Measurements from ENCODE around the gene E2F8. TPM values are rescaled to one million over a fixed set of nuclear protein-coding genes. Genes with fewer than 3 reads are reported as not detected.

E2F8 gene
- polyA plus RNA-seq, 1 donor from 2014 or later = 0.07 TPM

- H4K20me1 ChIP-seq (ENCODE audit: insufficient read depth) = no peaks in the 10 kb centered on the region
- no peaks in the 10 kb centered on the region for H3K9me3 ChIP-seq (ENCODE audit: low read length)
- TF ChIP-seq MXI1 (conservative IDR thresholded peaks at IDR 0.05; ENCODE audit: poor library complexity, severe bottlenecking) (no peak), TAF1 (IDR thresholded peaks at IDR 0.05; ENCODE audit: low read depth) (no peak), SMC3 (conservative IDR thresholded peaks at IDR 0.05; ENCODE audit: poor library complexity) (no peak), EP300 (conservative IDR thresholded peaks at IDR 0.05; ENCODE audit: poor library complexity, severe bottlenecking) (no peak), EZH2 (IDR thresholded peaks at IDR 0.05; ENCODE audit: borderline replicate concordance, insufficient read depth, low read length, poor library complexity, severe bottlenecking) (no peak), POLR2AphosphoS5 (IDR thresholded peaks at IDR 0.05) (no peak), RAD21 (conservative IDR thresholded peaks at IDR 0.05) (no peak)
- TF ChIP-seq, protein P1, sequence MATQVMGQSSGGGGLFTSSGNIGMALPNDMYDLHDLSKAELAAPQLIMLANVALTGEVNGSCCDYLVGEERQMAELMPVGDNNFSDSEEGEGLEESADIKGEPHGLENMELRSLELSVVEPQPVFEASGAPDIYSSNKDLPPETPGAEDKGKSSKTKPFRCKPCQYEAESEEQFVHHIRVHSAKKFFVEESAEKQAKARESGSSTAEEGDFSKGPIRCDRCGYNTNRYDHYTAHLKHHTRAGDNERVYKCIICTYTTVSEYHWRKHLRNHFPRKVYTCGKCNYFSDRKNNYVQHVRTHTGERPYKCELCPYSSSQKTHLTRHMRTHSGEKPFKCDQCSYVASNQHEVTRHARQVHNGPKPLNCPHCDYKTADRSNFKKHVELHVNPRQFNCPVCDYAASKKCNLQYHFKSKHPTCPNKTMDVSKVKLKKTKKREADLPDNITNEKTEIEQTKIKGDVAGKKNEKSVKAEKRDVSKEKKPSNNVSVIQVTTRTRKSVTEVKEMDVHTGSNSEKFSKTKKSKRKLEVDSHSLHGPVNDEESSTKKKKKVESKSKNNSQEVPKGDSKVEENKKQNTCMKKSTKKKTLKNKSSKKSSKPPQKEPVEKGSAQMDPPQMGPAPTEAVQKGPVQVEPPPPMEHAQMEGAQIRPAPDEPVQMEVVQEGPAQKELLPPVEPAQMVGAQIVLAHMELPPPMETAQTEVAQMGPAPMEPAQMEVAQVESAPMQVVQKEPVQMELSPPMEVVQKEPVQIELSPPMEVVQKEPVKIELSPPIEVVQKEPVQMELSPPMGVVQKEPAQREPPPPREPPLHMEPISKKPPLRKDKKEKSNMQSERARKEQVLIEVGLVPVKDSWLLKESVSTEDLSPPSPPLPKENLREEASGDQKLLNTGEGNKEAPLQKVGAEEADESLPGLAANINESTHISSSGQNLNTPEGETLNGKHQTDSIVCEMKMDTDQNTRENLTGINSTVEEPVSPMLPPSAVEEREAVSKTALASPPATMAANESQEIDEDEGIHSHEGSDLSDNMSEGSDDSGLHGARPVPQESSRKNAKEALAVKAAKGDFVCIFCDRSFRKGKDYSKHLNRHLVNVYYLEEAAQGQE (IDR thresholded peaks at IDR 0.05; ENCODE audit: borderline replicate concordance) = no peak
- TF ChIP-seq, protein P2, sequence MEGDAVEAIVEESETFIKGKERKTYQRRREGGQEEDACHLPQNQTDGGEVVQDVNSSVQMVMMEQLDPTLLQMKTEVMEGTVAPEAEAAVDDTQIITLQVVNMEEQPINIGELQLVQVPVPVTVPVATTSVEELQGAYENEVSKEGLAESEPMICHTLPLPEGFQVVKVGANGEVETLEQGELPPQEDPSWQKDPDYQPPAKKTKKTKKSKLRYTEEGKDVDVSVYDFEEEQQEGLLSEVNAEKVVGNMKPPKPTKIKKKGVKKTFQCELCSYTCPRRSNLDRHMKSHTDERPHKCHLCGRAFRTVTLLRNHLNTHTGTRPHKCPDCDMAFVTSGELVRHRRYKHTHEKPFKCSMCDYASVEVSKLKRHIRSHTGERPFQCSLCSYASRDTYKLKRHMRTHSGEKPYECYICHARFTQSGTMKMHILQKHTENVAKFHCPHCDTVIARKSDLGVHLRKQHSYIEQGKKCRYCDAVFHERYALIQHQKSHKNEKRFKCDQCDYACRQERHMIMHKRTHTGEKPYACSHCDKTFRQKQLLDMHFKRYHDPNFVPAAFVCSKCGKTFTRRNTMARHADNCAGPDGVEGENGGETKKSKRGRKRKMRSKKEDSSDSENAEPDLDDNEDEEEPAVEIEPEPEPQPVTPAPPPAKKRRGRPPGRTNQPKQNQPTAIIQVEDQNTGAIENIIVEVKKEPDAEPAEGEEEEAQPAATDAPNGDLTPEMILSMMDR (IDR thresholded peaks at IDR 0.05; ENCODE audit: poor library complexity, severe bottlenecking) = no peak
- H3K9ac ChIP-seq (ENCODE audit: low read length) = peak overlapping the region; percentile 21
- H3K79me2 ChIP-seq (replicated peaks; ENCODE audit: insufficient read depth, low read length) = no peaks in the 10 kb centered on the region
- no peaks in the 10 kb centered on the region for H3K36me3 ChIP-seq (ENCODE audit: insufficient read depth, low read length)
- H3K27me3 ChIP-seq (ENCODE audit: insufficient read depth, low read depth, low read length) = no peaks in the 10 kb centered on the region
- no peak overlapping the region for H3K4me3 ChIP-seq (ENCODE audit: low read length)
- no peaks in the 10 kb centered on the region for H3K9me2 ChIP-seq (ENCODE audit: insufficient read depth, low read length)
- H3K4me2 ChIP-seq (ENCODE audit: low read length) = no peak overlapping the region
- no peak overlapping the region for H3K27ac ChIP-seq (ENCODE audit: low read length)
- H2AFZ ChIP-seq (ENCODE audit: low read depth, low read length) = no peak overlapping the region
- no peaks in the 10 kb centered on the region for H3F3A ChIP-seq (ENCODE audit: insufficient read depth, low read length, poor library complexity, severe bottlenecking)
Measured at GRCh38 chr11:19281041-19281440, 40.3 kb upstream of the E2F8 start.

DNA sequence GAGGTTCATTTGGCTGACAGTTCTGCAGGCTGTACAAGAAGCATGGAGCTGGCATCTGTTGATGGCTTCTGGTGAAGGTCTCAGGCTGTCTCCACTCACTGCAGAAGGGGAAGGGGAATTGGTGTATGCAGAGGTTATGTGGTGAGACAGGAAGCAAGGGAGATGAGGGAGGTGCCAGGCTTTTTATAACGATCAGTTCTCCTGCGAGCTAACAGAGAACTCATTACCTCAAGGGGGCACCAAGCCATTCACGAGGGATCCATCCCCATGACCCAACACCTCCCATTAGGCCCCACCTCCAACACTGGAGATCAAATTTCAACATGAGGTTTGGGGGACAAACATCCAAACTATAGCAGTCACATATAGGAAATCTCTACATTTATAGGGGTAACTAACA lies 38.7 kb upstream of the E2F8 start:
- H3K36me3 ChIP-seq (ENCODE audit: insufficient read depth, low read length) = no peaks in the 10 kb centered on the region
- no peaks in the 10 kb centered on the region for H3K27me3 ChIP-seq (ENCODE audit: insufficient read depth, low read depth, low read length)
- H2AFZ ChIP-seq (ENCODE audit: low read depth, low read length) = no peak overlapping the region
- H3K4me2 ChIP-seq (ENCODE audit: low read length) = no peak overlapping the region
- no peaks in the 10 kb centered on the region for H3K9me3 ChIP-seq (ENCODE audit: low read length)
- no peak overlapping the region for H3K27ac ChIP-seq (ENCODE audit: low read length)
- no peak overlapping the region for H3K4me3 ChIP-seq (ENCODE audit: low read length)
- no peak for TF ChIP-seq RAD21 (conservative IDR thresholded peaks at IDR 0.05)
- no peak for TF ChIP-seq SMC3 (conservative IDR thresholded peaks at IDR 0.05; ENCODE audit: poor library complexity)
- no peak for TF ChIP-seq TAF1 (IDR thresholded peaks at IDR 0.05; ENCODE audit: low read depth)
- TF ChIP-seq MXI1 (conservative IDR thresholded peaks at IDR 0.05; ENCODE audit: poor library complexity, severe bottlenecking) = no peak
- no peak for TF ChIP-seq EZH2 (IDR thresholded peaks at IDR 0.05; ENCODE audit: borderline replicate concordance, insufficient read depth, low read length, poor library complexity, severe bottlenecking)
- TF ChIP-seq EP300 (conservative IDR thresholded peaks at IDR 0.05; ENCODE audit: poor library complexity, severe bottlenecking) = no peak
- TF ChIP-seq, protein P2 (IDR thresholded peaks at IDR 0.05; ENCODE audit: poor library complexity, severe bottlenecking) = no peak
- TF ChIP-seq POLR2AphosphoS5 (IDR thresholded peaks at IDR 0.05) = no peak
- TF ChIP-seq, protein P1 (IDR thresholded peaks at IDR 0.05; ENCODE audit: borderline replicate concordance) = no peak
- H3K9ac ChIP-seq (ENCODE audit: low read length) = no peak overlapping the region
- H3K9me2 ChIP-seq (ENCODE audit: insufficient read depth, low read length) = no peaks in the 10 kb centered on the region
- H3K79me2 ChIP-seq (replicated peaks; ENCODE audit: insufficient read depth, low read length) = no peaks in the 10 kb centered on the region
- no peaks in the 10 kb centered on the region for H3F3A ChIP-seq (ENCODE audit: insufficient read depth, low read length, poor library complexity, severe bottlenecking)
- H4K20me1 ChIP-seq (ENCODE audit: insufficient read depth) = no peaks in the 10 kb centered on the region

All from neural cell (in vitro differentiated cells).